Measurements from ENCODE around the gene NBPF4. TPM values are rescaled to one million over a fixed set of nuclear protein-coding genes. Genes with fewer than 3 reads are reported as not detected.

NBPF4 gene
- total RNA-seq, 6 experiments from 2014 or later = not detected

- no peak overlapping the region for H3K4me3 ChIP-seq
- DNase-seq = no peak
- no peaks in the 10 kb centered on the region for H3K36me3 ChIP-seq
- no peaks in the 10 kb centered on the region for H3K9me3 ChIP-seq
- no peak for ATAC-seq
- WGBS (ENCODE audit: insufficient coverage, low coverage, low lambda C conversion rate, missing lambda C conversion rate) = 67% methylated on average over 5 of the region's 5 CpGs
- H3K4me1 ChIP-seq = peaks cover 0 to 7% (median 0%) of the 10 kb centered on the region in 4 donors
- TF ChIP-seq POLR2A (IDR thresholded peaks at IDR 0.05) (no peak), CTCF (IDR thresholded peaks at IDR 0.05) (no peak)
- H3K27me3 ChIP-seq = no peaks in the 10 kb centered on the region
- intact Hi-C loops (cut with DNase I) = no loop called here
- no peak overlapping the region for H3K27ac ChIP-seq
These were observed 42.2 kb downstream of the NBPF4 start for GRCh38 chr1:108201687-108202086.

- H3K4me1 ChIP-seq = peaks cover 0 to 7% (median 0%) of the 10 kb centered on the region in 4 donors
- peak overlapping the region; percentile 58 to 65 (median 58) for H3K4me3 ChIP-seq
- ATAC-seq (peak; percentile 26 to 36 (median 33)), DNase-seq (no peak)
- WGBS (ENCODE audit: insufficient coverage, low coverage, low lambda C conversion rate, missing lambda C conversion rate) = 7% methylated on average over 10 of the region's 10 CpGs
- H3K9me3 ChIP-seq = no peaks in the 10 kb centered on the region
- H3K27ac ChIP-seq = peak overlapping the region; percentile 29 to 70 (median 61)
- H3K36me3 ChIP-seq = no peaks in the 10 kb centered on the region
- no peaks in the 10 kb centered on the region for H3K27me3 ChIP-seq
- intact Hi-C loops (cut with DNase I) = no loop called here
- TF ChIP-seq POLR2A (IDR thresholded peaks at IDR 0.05) (no peak), CTCF (IDR thresholded peaks at IDR 0.05) (peak in 1 of 4 donors; percentile 6)
These were observed 43.2 kb downstream of the NBPF4 start for GRCh38 chr1:108200687-108201051.

GRCh38 chr1:108199781-108200686, 43.8 kb downstream of the NBPF4 start, which contains the start of gene SLC25A24:
Gene SLC25A24 (minus strand): TSS chr1:108200343. CDS start chr1:108200138, 205 bp downstream.
- DNase-seq = peak; percentile 76 to 81 (median 81)
- H3K27me3 ChIP-seq = no peaks in the 10 kb centered on the region
- H3K4me1 ChIP-seq = peaks cover 0 to 7% (median 0%) of the 10 kb centered on the region in 4 donors
- ATAC-seq = peak; percentile 93 to 96 (median 96)
- H3K27ac ChIP-seq = peak within 1 kb of the TSS; percentile 29 to 86 (median 61)
- WGBS (ENCODE audit: insufficient coverage, low coverage, low lambda C conversion rate, missing lambda C conversion rate) = 2% methylated on average over 9 of the region's 97 CpGs
- no peaks in the 10 kb centered on the region for H3K9me3 ChIP-seq
- no peaks in the 10 kb centered on the region for H3K36me3 ChIP-seq
- intact Hi-C loops (cut with DNase I) = no loop called here
- TF ChIP-seq CTCF (IDR thresholded peaks at IDR 0.05) (no peak), POLR2A (IDR thresholded peaks at IDR 0.05) (peak; percentile 41)
- H3K4me3 ChIP-seq = peak within 1 kb of the TSS; percentile 58 to 65 (median 58)

- intact Hi-C loops (cut with DNase I) = no loop called here
- Histone ChIP-seq H3K9me3 (no peaks in the 10 kb centered on the region), H3K36me3 (no peaks in the 10 kb centered on the region), H3K27me3 (no peaks in the 10 kb centered on the region), H3K4me3 (peak overlapping the region; percentile 58 to 65 (median 58)), H3K4me1 (peaks cover 0 to 7% (median 0%) of the 10 kb centered on the region in 4 donors), H3K27ac (peak overlapping the region; percentile 29 to 86 (median 61))
- peak; percentile 7 to 22 (median 14) for ATAC-seq
- DNase-seq = no peak
- WGBS (ENCODE audit: insufficient coverage, low coverage, low lambda C conversion rate, missing lambda C conversion rate) = 12% methylated on average over 9 of the region's 9 CpGs
- TF ChIP-seq POLR2A (IDR thresholded peaks at IDR 0.05) (no peak), CTCF (IDR thresholded peaks at IDR 0.05) (no peak)
These were observed 44.6 kb downstream of the NBPF4 start for GRCh38 chr1:108199201-108199691.
